Stimulated activated CD8-positive, alpha-beta memory T cell treated with anti-CD3 and anti-CD28 coated beads, Interleukin-12 subunit alpha, Interleukin-12 subunit beta, amount 100 ng/mL, for 4 hours (primary cell): ENCODE data around the gene SLC20A1.
A peak's percentile ranks its signal among the peaks of the same experiment; 100 is the strongest.

Source experiments
- DNase-seq: peaks from one replicate; pipeline ENCODE4 v3.0.0-alpha.2; 2020; ENCODE audit warnings: low read depth

SLC20A1 gene

DNA sequence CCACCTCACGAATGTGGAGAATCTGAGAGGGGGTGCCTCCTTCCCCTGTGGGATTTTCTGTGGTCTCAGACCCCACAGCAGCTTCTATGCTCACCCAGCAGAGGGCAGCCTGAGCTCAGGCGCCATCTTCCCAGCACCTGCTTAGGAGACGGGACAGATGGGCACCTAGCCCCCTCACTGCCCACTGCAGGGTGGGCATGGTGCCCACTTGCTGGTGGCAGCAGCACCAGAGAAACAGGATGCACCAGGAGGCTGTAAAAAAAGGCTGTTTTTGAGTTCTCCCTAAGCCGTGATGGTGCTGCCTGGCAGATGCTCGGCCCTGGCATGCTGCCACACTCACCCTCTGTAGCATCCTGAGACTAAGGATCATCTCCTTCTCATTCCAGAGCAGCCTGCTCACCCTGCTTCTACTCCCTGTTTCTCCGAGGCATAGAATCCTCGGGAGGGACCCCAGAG is 19.1 kb upstream of the SLC20A1 start:
- peak; percentile 44 for DNase-seq

DNA sequence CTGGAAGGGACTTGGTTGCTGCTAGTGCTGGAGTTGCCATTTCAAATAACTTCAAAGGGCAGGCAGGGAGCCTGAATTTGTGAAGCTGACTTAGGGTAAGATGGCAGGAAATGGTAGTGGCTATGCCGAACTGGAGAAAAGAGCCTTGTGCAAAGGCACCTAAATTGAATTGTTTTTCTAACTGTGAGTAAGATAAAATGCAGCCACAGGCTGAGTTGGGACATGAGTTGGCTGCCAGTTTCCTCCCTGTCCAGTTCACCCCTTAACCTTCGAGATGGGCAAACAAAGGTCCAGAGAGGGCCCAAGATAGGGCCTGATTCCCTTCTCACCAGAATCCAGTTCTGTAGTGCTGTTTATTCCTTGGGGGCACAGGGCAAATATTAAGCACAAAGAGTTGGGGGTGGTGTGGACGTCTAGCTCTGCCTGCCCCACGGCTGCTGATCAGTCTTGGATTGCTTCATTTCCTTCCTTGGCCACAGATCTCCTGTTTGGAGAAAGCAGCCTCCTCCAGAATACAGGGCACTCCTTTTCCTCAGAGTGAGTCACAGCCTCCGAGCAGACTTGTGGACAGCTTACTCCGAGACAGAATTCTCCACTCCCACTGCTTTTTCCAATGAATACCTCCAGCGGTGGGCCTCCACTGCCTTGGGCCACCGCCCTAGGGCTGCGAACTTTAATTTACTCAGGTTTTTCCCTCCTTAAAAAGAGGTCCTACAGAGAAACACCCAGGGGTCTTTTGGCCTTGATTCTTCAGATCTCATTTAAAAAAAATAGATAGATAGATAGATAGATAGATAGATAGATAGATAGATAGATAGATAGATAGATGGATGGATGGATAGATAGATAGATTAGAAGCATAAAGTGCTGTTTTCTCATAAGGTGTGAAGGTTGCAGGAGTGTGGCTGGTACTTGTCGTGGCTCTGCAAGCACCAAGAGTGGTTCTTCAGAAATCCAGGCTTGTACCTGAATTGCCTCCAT is 18.4 kb upstream of the SLC20A1 start:
- no peak for DNase-seq

DNA sequence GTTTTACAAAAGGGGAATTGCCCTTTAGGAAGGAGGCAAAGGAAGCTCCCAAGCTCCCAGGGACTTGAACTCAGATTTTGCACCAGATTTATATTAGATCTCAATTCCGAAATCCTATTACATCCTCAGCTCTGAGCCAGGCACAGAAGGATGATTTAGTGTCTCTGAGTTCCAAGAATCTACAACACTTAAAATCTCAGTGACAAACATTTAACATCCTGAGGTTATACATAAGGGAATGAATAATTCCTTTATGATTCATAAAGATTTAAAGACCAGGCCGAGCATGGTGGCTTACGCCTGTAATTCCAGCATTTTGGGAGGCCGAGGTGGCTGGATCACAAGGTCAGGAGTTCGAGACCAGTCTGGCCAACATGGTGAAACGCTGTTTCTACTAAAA is 16.5 kb upstream of the SLC20A1 start:
- DNase-seq: no peak

GRCh38 chr2:112629823-112630222 is 15.9 kb upstream of the SLC20A1 start:
- DNase-seq: no peak

- no peak for DNase-seq
These were observed 15.5 kb upstream of the SLC20A1 start for GRCh38 chr2:112630268-112630667.

DNA sequence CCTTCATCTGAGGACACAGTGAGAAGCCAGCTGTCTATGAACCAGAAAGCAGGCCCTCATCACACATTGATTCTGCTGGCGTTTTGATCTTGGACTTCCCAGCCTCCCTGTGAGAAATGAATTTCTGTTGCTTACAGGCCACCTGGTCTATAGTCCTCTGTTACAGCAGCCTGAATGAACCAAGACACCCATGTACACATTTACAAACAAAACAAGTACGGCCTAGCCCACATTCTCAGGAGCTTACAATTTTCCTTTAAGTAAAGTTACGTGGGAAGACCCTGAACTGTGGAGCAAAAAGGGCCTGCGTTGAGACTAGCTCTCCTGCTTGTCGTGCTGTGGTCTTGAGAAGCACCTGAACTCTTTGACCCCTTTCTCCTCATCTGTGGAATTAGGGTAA is 12.0 kb upstream of the SLC20A1 start:
- DNase-seq: no peak

- DNase-seq: no peak
These were observed 11.4 kb upstream of the SLC20A1 start for GRCh38 chr2:112634153-112634873.

- no peak for DNase-seq
These were observed 10.9 kb upstream of the SLC20A1 start for GRCh38 chr2:112634874-112635157.

DNA sequence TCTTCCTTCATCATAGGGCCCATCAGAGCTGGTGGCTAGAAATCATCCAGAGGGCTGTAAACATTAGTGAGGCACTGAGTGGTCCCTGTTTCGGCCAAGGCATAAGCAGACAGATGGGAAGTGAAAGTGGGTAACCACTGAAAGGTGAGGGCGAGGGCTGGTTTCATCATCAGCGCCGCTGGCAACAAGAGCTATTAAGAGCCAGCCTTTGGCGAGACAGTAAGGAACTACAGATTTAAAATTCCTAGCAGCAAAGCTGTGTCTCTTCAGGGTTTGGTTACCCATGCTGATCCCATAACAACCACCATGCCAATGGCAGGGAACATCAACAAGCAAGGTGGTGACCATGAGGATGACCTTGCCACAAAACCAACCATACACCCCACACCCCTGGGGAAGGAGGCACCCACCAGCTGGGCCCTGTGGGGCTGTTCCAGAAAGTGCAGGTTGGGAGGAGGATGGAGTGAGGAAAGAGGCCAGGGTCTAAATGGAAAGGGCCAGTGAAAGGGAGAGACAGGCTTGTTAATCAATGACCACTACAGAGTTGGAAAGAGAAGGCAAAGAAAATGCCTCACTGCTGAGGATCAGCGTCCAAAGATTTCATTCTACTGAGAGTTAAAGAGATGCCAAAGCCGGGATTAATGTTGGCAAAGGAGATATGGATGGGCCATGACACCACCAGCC is 9.0 kb upstream of the SLC20A1 start:
- DNase-seq: no peak

- DNase-seq: no peak
These were observed 8.5 kb upstream of the SLC20A1 start for GRCh38 chr2:112637289-112637660.

- DNase-seq: no peak
These were observed 5.8 kb upstream of the SLC20A1 start for GRCh38 chr2:112639936-112640335.

DNA sequence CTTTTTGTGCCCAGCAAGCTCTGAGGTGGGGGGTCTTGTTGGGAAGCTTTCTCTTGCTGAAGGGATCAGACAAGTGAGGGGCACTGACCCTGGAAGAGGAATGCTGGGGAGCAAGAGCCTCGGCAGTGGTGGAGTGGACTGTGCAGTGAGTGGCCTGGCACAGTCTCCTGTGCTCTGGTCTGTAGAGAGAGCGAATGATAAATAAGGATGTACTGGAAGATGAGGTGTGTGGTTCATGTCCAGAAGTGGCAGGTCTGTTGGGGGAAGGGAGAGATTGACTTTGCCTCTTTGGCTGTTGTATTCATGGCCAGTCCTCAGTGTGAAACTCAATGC is 5.3 kb upstream of the SLC20A1 start:
- no peak for DNase-seq

GRCh38 chr2:112640800-112641675 is 4.7 kb upstream of the SLC20A1 start:
- DNase-seq: no peak

- DNase-seq: no peak
These were observed 4.0 kb upstream of the SLC20A1 start for GRCh38 chr2:112641701-112642100.

GRCh38 chr2:112642561-112642960 is 3.2 kb upstream of the SLC20A1 start:
- DNase-seq: no peak

GRCh38 chr2:112642966-112643365 is 2.8 kb upstream of the SLC20A1 start:
- DNase-seq: no peak

DNA sequence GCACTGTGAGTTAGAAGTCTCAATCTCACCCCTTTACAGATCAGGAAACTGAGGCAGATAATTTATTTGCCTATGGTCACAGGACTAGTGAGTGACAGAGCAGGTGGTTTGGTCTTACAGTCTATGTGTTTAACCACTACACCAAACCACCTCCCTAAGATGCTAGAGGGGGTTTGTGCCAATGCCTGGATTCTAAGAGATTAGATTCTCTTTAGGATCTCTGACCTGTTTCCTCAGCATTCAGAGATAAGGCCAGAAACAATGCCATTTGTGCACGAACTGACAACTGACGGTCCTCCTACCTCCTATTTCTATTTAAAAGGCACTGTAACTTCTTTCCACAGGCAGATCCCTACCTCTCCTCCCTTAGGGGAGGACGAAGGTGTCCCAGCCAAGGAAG is 2.3 kb upstream of the SLC20A1 start:
- no peak for DNase-seq

DNA sequence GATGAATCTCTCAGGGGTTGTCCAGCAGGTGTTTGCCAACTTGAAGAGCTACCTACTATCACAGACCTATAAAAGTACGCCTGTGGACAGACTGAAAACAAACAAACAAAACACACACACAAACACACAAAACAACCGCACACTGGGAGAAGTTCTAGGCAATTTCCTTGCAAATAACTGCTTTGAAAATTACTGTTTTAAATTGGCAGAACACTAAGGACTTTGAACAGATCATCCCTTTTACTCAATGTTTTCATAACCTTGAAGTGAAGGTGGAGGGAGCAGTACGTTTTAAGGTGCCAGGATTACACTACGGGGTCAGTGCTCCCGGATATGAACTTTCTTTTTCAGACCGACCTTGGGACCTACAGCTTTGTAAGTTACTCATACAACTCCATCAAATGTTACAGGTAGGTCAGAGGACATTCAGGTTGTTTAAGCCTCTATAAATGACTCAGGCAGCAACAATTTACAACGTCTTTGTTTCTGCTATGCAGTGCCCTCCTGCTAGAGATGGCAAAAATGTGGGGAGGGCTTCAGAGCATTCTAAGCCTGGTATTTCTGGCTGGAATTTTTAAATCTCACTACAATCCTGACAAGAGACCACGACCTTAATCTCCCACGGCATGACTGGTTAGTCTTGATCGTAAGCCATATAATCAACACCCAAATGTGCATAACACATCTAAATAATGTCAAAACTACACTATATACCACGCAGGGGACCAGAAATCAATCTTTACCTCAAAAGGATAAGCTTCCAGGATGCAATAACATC is 1.4 kb upstream of the SLC20A1 start:
- no peak for DNase-seq

DNA sequence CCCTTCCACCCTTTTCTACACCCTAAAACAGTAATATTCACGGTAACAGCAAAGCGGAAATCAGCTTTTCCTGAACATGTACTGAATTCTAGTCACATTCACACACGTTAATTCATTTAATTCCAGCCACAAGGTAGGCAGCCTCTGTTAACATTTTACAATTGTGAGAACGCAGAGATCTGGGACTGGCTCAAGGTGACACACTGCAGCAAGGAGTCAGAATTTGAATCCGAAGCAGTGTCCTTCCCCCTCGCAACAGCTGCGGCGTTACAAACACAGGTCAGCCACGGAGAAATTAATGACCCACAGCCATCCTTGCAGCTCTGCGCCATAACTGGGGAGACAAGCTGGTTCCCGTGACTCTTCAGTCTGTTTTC is 818 bp upstream of the SLC20A1 start:
- no peak for DNase-seq

DNA sequence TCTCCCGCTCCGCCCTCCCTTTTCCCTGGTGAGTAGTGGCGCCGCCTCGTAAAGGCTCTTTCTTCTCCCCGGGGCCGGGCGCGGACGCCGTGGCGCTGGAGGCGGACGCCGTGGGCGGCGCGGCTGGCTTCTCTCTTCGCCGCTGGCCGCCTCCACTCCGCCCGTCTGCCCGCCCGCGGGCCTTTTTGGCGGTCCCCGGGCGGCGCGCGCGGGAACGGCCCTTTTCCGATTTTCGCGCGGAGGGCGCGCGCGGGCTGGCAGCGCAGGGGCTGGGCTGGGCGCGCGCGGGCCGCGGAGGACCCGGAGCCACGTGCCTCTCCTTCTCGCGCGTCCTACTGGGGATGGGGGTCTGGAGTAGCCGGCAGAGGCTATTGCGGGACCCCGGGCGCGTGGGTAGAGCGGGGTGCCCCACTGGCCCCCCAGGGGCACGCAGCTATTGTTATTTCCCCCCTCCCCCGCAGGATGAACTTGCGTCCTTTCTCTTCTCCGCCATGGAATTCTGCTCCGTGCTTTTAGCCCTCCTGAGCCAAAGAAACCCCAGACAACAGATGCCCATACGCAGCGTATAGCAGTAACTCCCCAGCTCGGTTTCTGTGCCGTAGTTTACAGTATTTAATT is 472 bp downstream of the SLC20A1 start:
- peak; percentile 53 for DNase-seq
